ENCODE data around the gene BFSP2. TPM values are rescaled to one million over a fixed set of nuclear protein-coding genes. Genes with fewer than 3 reads are reported as not detected.

Gene BFSP2
- total RNA-seq, 1 donor from 2014 or later = not detected

DNA sequence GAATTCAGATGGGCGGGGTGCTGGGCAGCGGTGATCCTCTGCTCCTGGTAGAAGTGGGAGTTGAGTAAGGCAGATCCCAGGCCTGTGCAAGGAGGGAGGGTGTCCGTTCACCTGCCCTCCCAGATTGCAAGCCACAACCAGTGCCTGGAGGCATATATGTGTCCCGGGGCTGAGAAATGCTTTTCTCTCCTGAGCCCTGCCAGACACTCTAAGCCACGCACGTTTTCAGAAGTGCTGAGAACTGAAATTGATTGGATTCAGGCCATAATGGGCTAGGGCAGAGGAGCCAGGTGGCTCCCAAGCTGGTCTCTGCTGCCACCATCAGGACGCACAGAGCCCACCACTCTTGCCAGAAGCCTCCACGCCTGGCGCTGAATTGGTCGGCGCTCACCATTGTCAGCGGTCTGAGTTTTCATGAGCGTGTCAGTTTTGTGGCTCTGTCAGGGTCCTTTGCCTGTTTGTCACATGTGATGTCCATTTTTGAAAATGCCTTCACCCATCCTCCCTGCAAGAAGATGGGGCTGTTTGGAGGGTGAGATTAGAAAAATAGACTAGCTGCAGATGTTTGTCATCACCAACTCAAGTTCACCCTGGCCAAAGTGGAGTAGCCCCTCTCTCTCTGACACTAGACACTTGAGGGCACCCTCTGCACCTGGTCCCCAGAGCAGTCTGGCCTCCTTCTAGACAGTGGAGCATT lies 15.4 kb upstream of the BFSP2 start:
- Histone ChIP-seq H3K27me3 (ENCODE audit: control insufficient read depth, insufficient read depth, low read length) (no peaks in the 10 kb centered on the region), H3K36me3 (ENCODE audit: control insufficient read depth, insufficient read depth, low read length) (no peaks in the 10 kb centered on the region), H3K4me3 (ENCODE audit: low read depth, low read length) (no peak overlapping the region)
- peak; percentile 93 for TF ChIP-seq CTCF (IDR thresholded peaks at IDR 0.05; ENCODE audit: insufficient read depth, low read length, poor library complexity, severe bottlenecking)
- peak; percentile 26 for DNase-seq (ENCODE audit: low read depth)

DNA sequence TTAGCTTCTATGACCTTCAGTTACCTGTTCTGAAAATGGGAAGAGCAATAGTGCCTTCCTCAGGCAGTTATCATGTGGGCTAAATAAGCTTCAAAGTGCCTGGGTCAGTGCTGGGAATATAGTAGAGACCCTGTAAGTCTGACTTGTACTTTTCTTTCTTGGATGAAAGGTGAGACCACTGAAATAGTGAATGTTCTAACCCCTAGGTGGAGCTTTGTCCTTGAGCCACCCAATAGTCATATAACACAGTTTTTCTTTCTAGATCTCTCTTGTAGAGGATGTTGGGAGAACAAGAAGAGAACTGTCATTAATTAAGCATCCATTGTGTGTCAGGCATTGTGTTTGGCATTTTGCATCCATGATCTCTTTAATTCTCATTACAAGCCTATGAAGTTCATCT lies 13.0 kb upstream of the BFSP2 start:
- no peak for DNase-seq (ENCODE audit: low read depth)
- H3K36me3 ChIP-seq (ENCODE audit: control insufficient read depth, insufficient read depth, low read length) = no peaks in the 10 kb centered on the region
- TF ChIP-seq CTCF (IDR thresholded peaks at IDR 0.05; ENCODE audit: insufficient read depth, low read length, poor library complexity, severe bottlenecking) = peak; percentile 2
- H3K4me3 ChIP-seq (ENCODE audit: low read depth, low read length) = no peak overlapping the region
- no peaks in the 10 kb centered on the region for H3K27me3 ChIP-seq (ENCODE audit: control insufficient read depth, insufficient read depth, low read length)

GRCh38 chr3:133387341-133387740 lies 12.5 kb upstream of the BFSP2 start:
- Histone ChIP-seq H3K27me3 (ENCODE audit: control insufficient read depth, insufficient read depth, low read length) (no peaks in the 10 kb centered on the region), H3K36me3 (ENCODE audit: control insufficient read depth, insufficient read depth, low read length) (no peaks in the 10 kb centered on the region), H3K4me3 (ENCODE audit: low read depth, low read length) (no peak overlapping the region)
- no peak for TF ChIP-seq CTCF (IDR thresholded peaks at IDR 0.05; ENCODE audit: insufficient read depth, low read length, poor library complexity, severe bottlenecking)
- DNase-seq (ENCODE audit: low read depth) = no peak

GRCh38 chr3:133388696-133389395 lies 11.0 kb upstream of the BFSP2 start:
- DNase-seq (ENCODE audit: low read depth) = no peak
- TF ChIP-seq CTCF (IDR thresholded peaks at IDR 0.05; ENCODE audit: insufficient read depth, low read length, poor library complexity, severe bottlenecking) = no peak
- Histone ChIP-seq H3K27me3 (ENCODE audit: control insufficient read depth, insufficient read depth, low read length) (no peaks in the 10 kb centered on the region), H3K4me3 (ENCODE audit: low read depth, low read length) (no peak overlapping the region), H3K36me3 (ENCODE audit: control insufficient read depth, insufficient read depth, low read length) (no peaks in the 10 kb centered on the region)

DNA sequence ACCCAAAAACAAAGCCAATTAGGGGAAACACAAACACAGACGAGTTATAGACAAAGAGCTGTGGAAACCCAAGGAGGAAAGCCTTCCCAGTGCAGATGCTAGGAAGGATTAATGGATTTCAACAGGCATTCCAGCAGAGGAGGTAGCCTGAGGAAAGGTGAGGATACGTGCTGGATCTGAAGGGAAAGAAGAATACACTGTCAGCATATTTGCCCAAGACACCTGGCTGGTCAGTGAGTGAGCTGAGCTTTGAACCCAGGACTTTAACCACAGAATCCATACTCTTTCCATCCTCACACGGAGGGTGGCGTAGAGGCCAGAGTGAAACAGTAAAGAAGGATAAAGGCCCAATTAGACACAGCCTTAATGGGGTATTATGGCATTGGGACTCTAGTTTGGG lies 9.1 kb upstream of the BFSP2 start:
- no peaks in the 10 kb centered on the region for H3K36me3 ChIP-seq (ENCODE audit: control insufficient read depth, insufficient read depth, low read length)
- TF ChIP-seq CTCF (IDR thresholded peaks at IDR 0.05; ENCODE audit: insufficient read depth, low read length, poor library complexity, severe bottlenecking) = no peak
- DNase-seq (ENCODE audit: low read depth) = no peak

More for the DNA sequence above, 9.1 kb upstream of the BFSP2 start:
- no peak overlapping the region for H3K4me3 ChIP-seq (ENCODE audit: low read depth, low read length)
- no peaks in the 10 kb centered on the region for H3K27me3 ChIP-seq (ENCODE audit: control insufficient read depth, insufficient read depth, low read length)
